Bronchial epithelial cell (primary cell): ENCODE measurements around the gene PISD. TPM values are rescaled to one million over a fixed set of nuclear protein-coding genes. Genes with fewer than 3 reads are reported as not detected.

ENCODE experiments used
- DNase-seq: peaks from one replicate; pipeline ENCODE4 v3.0.0-alpha.2; 2010; ENCODE audit warnings: low read depth
- FAIRE-seq: peaks from 2 replicates; lab custom pipeline; 2011; peaks lifted over from hg19 to GRCh38; lab: Jason Lieb, UNC
- H3K27me3 ChIP-seq: 2 replicates; pipeline ENCODE4 v1.5.1; 2011; ENCODE audit warnings: low read length; ENCODE audit not compliant: control insufficient read depth, insufficient read depth
- H3K36me3 ChIP-seq: 2 replicates; pipeline ENCODE4 v1.5.1; 2011; ENCODE audit warnings: low read length; ENCODE audit not compliant: control insufficient read depth, insufficient read depth
- H3K4me3 ChIP-seq: 2 replicates; pipeline ENCODE4 v1.5.1; 2011; ENCODE audit warnings: mild to moderate bottlenecking, low read depth, low read length, control low read depth
- CTCF ChIP-seq: IDR thresholded peaks from 2 replicates; pipeline ENCODE4 v1.5.1; 2011; ENCODE audit warnings: mild to moderate bottlenecking, moderate library complexity, low read length, control low read depth, inconsistent platforms; ENCODE audit not compliant: insufficient read depth, severe bottlenecking
- total RNA-seq: library from RNA; depleted of rRNA; stranded (reverse); fragments of >200 nt; gene quantifications from 2 replicates; pipeline ENCODE4 v1.2.1, GENCODE V29; 2014

Gene PISD
- total RNA-seq, 1 donor from 2014 or later, result 28.7 TPM

GRCh38 chr22:31619611-31620300 lies 42.3 kb downstream of the PISD start:
- TF ChIP-seq CTCF, result no peak
- H3K27me3 ChIP-seq, result no peaks in the 10 kb centered on the region
- peaks cover 34% of the 10 kb centered on the region for H3K36me3 ChIP-seq
- FAIRE-seq (no peak), DNase-seq (no peak)
- no peak overlapping the region for H3K4me3 ChIP-seq

- no peak for FAIRE-seq
- H3K4me3 ChIP-seq, result no peak overlapping the region
- DNase-seq, result no peak
- TF ChIP-seq CTCF, result no peak
- no peaks in the 10 kb centered on the region for H3K27me3 ChIP-seq
- H3K36me3 ChIP-seq, result peaks cover 34% of the 10 kb centered on the region
These were observed 43.4 kb downstream of the PISD start for GRCh38 chr22:31618471-31619176.

GRCh38 chr22:31618057-31618456 lies 44.0 kb downstream of the PISD start:
- FAIRE-seq, result no peak
- TF ChIP-seq CTCF, result no peak
- Histone ChIP-seq H3K36me3 (peaks cover 34% of the 10 kb centered on the region), H3K4me3 (no peak overlapping the region), H3K27me3 (no peaks in the 10 kb centered on the region)
- no peak for DNase-seq

GRCh38 chr22:31616315-31616980 lies 45.6 kb downstream of the PISD start:
- Histone ChIP-seq H3K4me3 (no peak overlapping the region), H3K27me3 (no peaks in the 10 kb centered on the region), H3K36me3 (peaks cover 28% of the 10 kb centered on the region)
- FAIRE-seq, result peak; percentile 52
- no peak for TF ChIP-seq CTCF
- no peak for DNase-seq

- Histone ChIP-seq H3K27me3 (no peaks in the 10 kb centered on the region), H3K4me3 (no peak overlapping the region), H3K36me3 (peaks cover 23% of the 10 kb centered on the region)
- no peak for DNase-seq
- no peak for TF ChIP-seq CTCF
- FAIRE-seq, result no peak
These were observed 46.1 kb downstream of the PISD start for GRCh38 chr22:31615940-31616314.
